ENCODE data around the gene CTXND2.
"Not testable (repeated sequence)": the region's sequence is repeated elsewhere in the genome, so short reads cannot be mapped to it uniquely, and the experiment has no call there.

CTXND2 gene

GRCh38 chr1:150895618-150896017, 8.7 kb downstream of the CTXND2 start:
- Histone ChIP-seq H3K56ac (ENCODE audit: low read length) (no peak overlapping the region), H3K36me3 (ENCODE audit: control insufficient read depth, insufficient read depth, low read length) (no peaks in the 10 kb centered on the region), H3K18ac (ENCODE audit: low read length) (no peak overlapping the region), H4K5ac (ENCODE audit: low read length) (no peak overlapping the region), H4K8ac (ENCODE audit: low read depth, low read length) (no peak overlapping the region), H3K27ac (ENCODE audit: low read depth, low read length) (no peak overlapping the region), H3K4me2 (ENCODE audit: low read length) (no peak overlapping the region), H3K79me1 (ENCODE audit: low read length) (no peaks in the 10 kb centered on the region), H2BK5ac (ENCODE audit: low read length) (no peak overlapping the region), H3K79me2 (ENCODE audit: control insufficient read depth, insufficient read depth, low read length) (no peaks in the 10 kb centered on the region), H2BK120ac (ENCODE audit: low read depth, low read length) (no peak overlapping the region), H3K27me3 (ENCODE audit: insufficient read depth, low read length, poor library complexity) (no peaks in the 10 kb centered on the region), H3K9ac (ENCODE audit: low read length) (no peak overlapping the region), H2AK5ac (ENCODE audit: low read length) (no peak overlapping the region), H2BK15ac (replicated peaks; ENCODE audit: low read depth) (no peak overlapping the region), H3K4me1 (ENCODE audit: control insufficient read depth, low read depth, low read length) (no peaks in the 10 kb centered on the region), H3K4me3 (ENCODE audit: low read length) (no peak overlapping the region), H3K23ac (ENCODE audit: low read length) (no peak overlapping the region), H3K4ac (ENCODE audit: low read depth, low read length) (no peak overlapping the region)
- DNase-seq: peak; percentile 7
- no CpG with 5 or more reads among the region's 4 CpGs for WGBS (ENCODE audit: extremely low coverage, insufficient coverage, low lambda C conversion rate)

- H3K23ac ChIP-seq (ENCODE audit: low read length); H3K9ac ChIP-seq (ENCODE audit: low read length); H3K4me1 ChIP-seq (ENCODE audit: control insufficient read depth, low read depth, low read length); H2AK5ac ChIP-seq (ENCODE audit: low read length); H3K4ac ChIP-seq (ENCODE audit: low read depth, low read length); DNase-seq; H4K5ac ChIP-seq (ENCODE audit: low read length); H2BK120ac ChIP-seq (ENCODE audit: low read depth, low read length); H3K79me2 ChIP-seq (ENCODE audit: control insufficient read depth, insufficient read depth, low read length); H3K79me1 ChIP-seq (ENCODE audit: low read length); H3K36me3 ChIP-seq (ENCODE audit: control insufficient read depth, insufficient read depth, low read length); H4K8ac ChIP-seq (ENCODE audit: low read depth, low read length); H3K56ac ChIP-seq (ENCODE audit: low read length); H3K27me3 ChIP-seq (ENCODE audit: insufficient read depth, low read length, poor library complexity); H3K4me3 ChIP-seq (ENCODE audit: low read length); H2BK15ac ChIP-seq (replicated peaks; ENCODE audit: low read depth); H3K27ac ChIP-seq (ENCODE audit: low read depth, low read length); H3K18ac ChIP-seq (ENCODE audit: low read length); H2BK5ac ChIP-seq (ENCODE audit: low read length); H3K4me2 ChIP-seq (ENCODE audit: low read length): not testable (repeated sequence)
- no CpG with 5 or more reads among the region's 8 CpGs for WGBS (ENCODE audit: extremely low coverage, insufficient coverage, low lambda C conversion rate)
Observed at GRCh38 chr1:150899795-150900194, 12.9 kb downstream of the CTXND2 start.

GRCh38 chr1:150902346-150902745, 15.4 kb downstream of the CTXND2 start:
- Histone ChIP-seq H3K4me1 (ENCODE audit: control insufficient read depth, low read depth, low read length) (no peaks in the 10 kb centered on the region), H3K4ac (ENCODE audit: low read depth, low read length) (no peak overlapping the region), H3K23ac (ENCODE audit: low read length) (no peak overlapping the region), H3K9ac (ENCODE audit: low read length) (no peak overlapping the region), H2BK5ac (ENCODE audit: low read length) (no peak overlapping the region), H3K79me1 (ENCODE audit: low read length) (no peaks in the 10 kb centered on the region), H2BK120ac (ENCODE audit: low read depth, low read length) (no peak overlapping the region), H4K8ac (ENCODE audit: low read depth, low read length) (no peak overlapping the region), H3K79me2 (ENCODE audit: control insufficient read depth, insufficient read depth, low read length) (no peaks in the 10 kb centered on the region), H3K27ac (ENCODE audit: low read depth, low read length) (no peak overlapping the region), H3K18ac (ENCODE audit: low read length) (no peak overlapping the region), H2AK5ac (ENCODE audit: low read length) (no peak overlapping the region), H3K56ac (ENCODE audit: low read length) (no peak overlapping the region), H4K5ac (ENCODE audit: low read length) (no peak overlapping the region), H2BK15ac (replicated peaks; ENCODE audit: low read depth) (no peak overlapping the region), H3K27me3 (ENCODE audit: insufficient read depth, low read length, poor library complexity) (no peaks in the 10 kb centered on the region), H3K4me3 (ENCODE audit: low read length) (no peak overlapping the region), H3K4me2 (ENCODE audit: low read length) (no peak overlapping the region), H3K36me3 (ENCODE audit: control insufficient read depth, insufficient read depth, low read length) (no peaks in the 10 kb centered on the region)
- DNase-seq: no peak
- WGBS (ENCODE audit: extremely low coverage, insufficient coverage, low lambda C conversion rate): 100% methylated on average over 1 of the region's 5 CpGs

- no peak overlapping the region for H3K9ac ChIP-seq (ENCODE audit: low read length)
- no peak overlapping the region for H3K4me3 ChIP-seq (ENCODE audit: low read length)
- H2AK5ac ChIP-seq (ENCODE audit: low read length): no peak overlapping the region
- no peak overlapping the region for H3K27ac ChIP-seq (ENCODE audit: low read depth, low read length)
- no peak overlapping the region for H3K18ac ChIP-seq (ENCODE audit: low read length)
- H3K36me3 ChIP-seq (ENCODE audit: control insufficient read depth, insufficient read depth, low read length): no peaks in the 10 kb centered on the region
- no peak overlapping the region for H4K5ac ChIP-seq (ENCODE audit: low read length)
- no CpG with 5 or more reads among the region's 1 CpG for WGBS (ENCODE audit: extremely low coverage, insufficient coverage, low lambda C conversion rate)
- H2BK15ac ChIP-seq (replicated peaks; ENCODE audit: low read depth): no peak overlapping the region
- no peaks in the 10 kb centered on the region for H3K4me1 ChIP-seq (ENCODE audit: control insufficient read depth, low read depth, low read length)
- no peak overlapping the region for H3K56ac ChIP-seq (ENCODE audit: low read length)
- H3K4ac ChIP-seq (ENCODE audit: low read depth, low read length): no peak overlapping the region
- no peaks in the 10 kb centered on the region for H3K79me2 ChIP-seq (ENCODE audit: control insufficient read depth, insufficient read depth, low read length)
- H2BK5ac ChIP-seq (ENCODE audit: low read length): no peak overlapping the region
- H2BK120ac ChIP-seq (ENCODE audit: low read depth, low read length): no peak overlapping the region
- no peak overlapping the region for H4K8ac ChIP-seq (ENCODE audit: low read depth, low read length)
- H3K4me2 ChIP-seq (ENCODE audit: low read length): no peak overlapping the region
- DNase-seq: no peak
- no peaks in the 10 kb centered on the region for H3K27me3 ChIP-seq (ENCODE audit: insufficient read depth, low read length, poor library complexity)
- H3K79me1 ChIP-seq (ENCODE audit: low read length): no peaks in the 10 kb centered on the region
- H3K23ac ChIP-seq (ENCODE audit: low read length): no peak overlapping the region
Observed at GRCh38 chr1:150902751-150903150, 15.8 kb downstream of the CTXND2 start.

- Histone ChIP-seq H3K4me2 (ENCODE audit: low read length) (no peak overlapping the region), H2AK5ac (ENCODE audit: low read length) (no peak overlapping the region), H3K79me1 (ENCODE audit: low read length) (no peaks in the 10 kb centered on the region), H3K27ac (ENCODE audit: low read depth, low read length) (no peak overlapping the region), H2BK120ac (ENCODE audit: low read depth, low read length) (no peak overlapping the region), H3K36me3 (ENCODE audit: control insufficient read depth, insufficient read depth, low read length) (no peaks in the 10 kb centered on the region), H2BK15ac (replicated peaks; ENCODE audit: low read depth) (no peak overlapping the region), H3K4me1 (ENCODE audit: control insufficient read depth, low read depth, low read length) (no peaks in the 10 kb centered on the region), H3K27me3 (ENCODE audit: insufficient read depth, low read length, poor library complexity) (no peaks in the 10 kb centered on the region), H3K18ac (ENCODE audit: low read length) (no peak overlapping the region), H4K5ac (ENCODE audit: low read length) (no peak overlapping the region), H3K23ac (ENCODE audit: low read length) (no peak overlapping the region), H3K4me3 (ENCODE audit: low read length) (no peak overlapping the region), H4K8ac (ENCODE audit: low read depth, low read length) (no peak overlapping the region), H3K9ac (ENCODE audit: low read length) (no peak overlapping the region), H3K4ac (ENCODE audit: low read depth, low read length) (no peak overlapping the region), H3K56ac (ENCODE audit: low read length) (no peak overlapping the region), H3K79me2 (ENCODE audit: control insufficient read depth, insufficient read depth, low read length) (no peaks in the 10 kb centered on the region), H2BK5ac (ENCODE audit: low read length) (no peak overlapping the region)
- DNase-seq: no peak
- no CpG with 5 or more reads among the region's 6 CpGs for WGBS (ENCODE audit: extremely low coverage, insufficient coverage, low lambda C conversion rate)
Observed at GRCh38 chr1:150905301-150905700, 18.4 kb downstream of the CTXND2 start.

GRCh38 chr1:150906329-150906728, 19.4 kb downstream of the CTXND2 start:
- Histone ChIP-seq H3K4ac (ENCODE audit: low read depth, low read length) (no peak overlapping the region), H2BK5ac (ENCODE audit: low read length) (no peak overlapping the region), H3K23ac (ENCODE audit: low read length) (no peak overlapping the region), H3K79me1 (ENCODE audit: low read length) (no peaks in the 10 kb centered on the region), H3K4me3 (ENCODE audit: low read length) (no peak overlapping the region), H3K27ac (ENCODE audit: low read depth, low read length) (no peak overlapping the region), H2AK5ac (ENCODE audit: low read length) (no peak overlapping the region), H4K5ac (ENCODE audit: low read length) (no peak overlapping the region), H3K79me2 (ENCODE audit: control insufficient read depth, insufficient read depth, low read length) (no peaks in the 10 kb centered on the region), H4K8ac (ENCODE audit: low read depth, low read length) (no peak overlapping the region), H3K4me1 (ENCODE audit: control insufficient read depth, low read depth, low read length) (no peaks in the 10 kb centered on the region), H3K9ac (ENCODE audit: low read length) (no peak overlapping the region), H2BK15ac (replicated peaks; ENCODE audit: low read depth) (no peak overlapping the region), H3K18ac (ENCODE audit: low read length) (no peak overlapping the region), H3K56ac (ENCODE audit: low read length) (no peak overlapping the region), H2BK120ac (ENCODE audit: low read depth, low read length) (no peak overlapping the region), H3K27me3 (ENCODE audit: insufficient read depth, low read length, poor library complexity) (no peaks in the 10 kb centered on the region), H3K4me2 (ENCODE audit: low read length) (no peak overlapping the region), H3K36me3 (ENCODE audit: control insufficient read depth, insufficient read depth, low read length) (no peaks in the 10 kb centered on the region)
- no CpG with 5 or more reads among the region's 1 CpG for WGBS (ENCODE audit: extremely low coverage, insufficient coverage, low lambda C conversion rate)
- no peak for DNase-seq
